SKM-1 (cell line): ENCODE results near the gene TPRG1L.

ENCODE experiments used
- DNase-seq: peaks from one replicate; lab custom pipeline; 2025; ENCODE audit not compliant: unreplicated experiment; lab: John Stamatoyannopoulos, UW

Gene TPRG1L

GRCh38 chr1:3593745-3594144, 31.1 kb upstream of the TPRG1L start:
- DNase-seq, result no peak

GRCh38 chr1:3594706-3595377, 30.0 kb upstream of the TPRG1L start:
- DNase-seq, result no peak

GRCh38 chr1:3595949-3596348, 28.9 kb upstream of the TPRG1L start:
- DNase-seq, result no peak

GRCh38 chr1:3596663-3597598, 27.9 kb upstream of the TPRG1L start:
- no peak for DNase-seq

- DNase-seq, result no peak
Observed at GRCh38 chr1:3597599-3597964, 27.2 kb upstream of the TPRG1L start.

- DNase-seq, result no peak
Observed at GRCh38 chr1:3598051-3598491, 26.7 kb upstream of the TPRG1L start.

- no peak for DNase-seq
Observed at GRCh38 chr1:3598522-3599285, 26.1 kb upstream of the TPRG1L start.

GRCh38 chr1:3599286-3599811, 25.5 kb upstream of the TPRG1L start:
- no peak for DNase-seq

GRCh38 chr1:3599816-3600215, 25.0 kb upstream of the TPRG1L start:
- no peak for DNase-seq

GRCh38 chr1:3600354-3600753, 24.5 kb upstream of the TPRG1L start:
- no peak for DNase-seq

GRCh38 chr1:3601743-3602142, 23.1 kb upstream of the TPRG1L start:
- no peak for DNase-seq

GRCh38 chr1:3602375-3602774, 22.4 kb upstream of the TPRG1L start:
- no peak for DNase-seq

GRCh38 chr1:3603156-3603555, 21.7 kb upstream of the TPRG1L start:
- no peak for DNase-seq

- DNase-seq, result no peak
Observed at GRCh38 chr1:3603571-3604467, 21.0 kb upstream of the TPRG1L start.

GRCh38 chr1:3604468-3604974, 20.3 kb upstream of the TPRG1L start:
- no peak for DNase-seq

- no peak for DNase-seq
Observed at GRCh38 chr1:3604997-3605823, 19.6 kb upstream of the TPRG1L start.

- DNase-seq, result no peak
Observed at GRCh38 chr1:3606779-3607702, 17.8 kb upstream of the TPRG1L start.

GRCh38 chr1:3607703-3608065, 17.1 kb upstream of the TPRG1L start:
- DNase-seq, result no peak
